Neuron (in vitro differentiated cells): ENCODE measurements around the gene BCL2L12.

Source experiments
- H2AFZ ChIP-seq: one replicate; pipeline ENCODE4 v1.6.1; 2013; ENCODE audit warnings: low read depth, mild to moderate bottlenecking, inconsistent platforms, low read length, moderate library complexity
- H3K27me3 ChIP-seq: one replicate; pipeline ENCODE4 v1.6.1; 2013; ENCODE audit warnings: low read length; ENCODE audit not compliant: insufficient read depth
- H3K36me3 ChIP-seq: one replicate; pipeline ENCODE4 v1.6.1; 2013; ENCODE audit warnings: low read length; ENCODE audit not compliant: insufficient read depth
- H3K4me1 ChIP-seq: one replicate; pipeline ENCODE4 v1.6.1; 2013; ENCODE audit warnings: low read length; ENCODE audit not compliant: insufficient read depth
- H3K4me3 ChIP-seq: 2 replicates; pipeline ENCODE4 v1.5.1; 2013; ENCODE audit warnings: mild to moderate bottlenecking, low read length, moderate library complexity
- H3K9me3 ChIP-seq: one replicate; pipeline ENCODE4 v1.6.1; 2013; ENCODE audit warnings: low read length

The BCL2L12 gene

DNA sequence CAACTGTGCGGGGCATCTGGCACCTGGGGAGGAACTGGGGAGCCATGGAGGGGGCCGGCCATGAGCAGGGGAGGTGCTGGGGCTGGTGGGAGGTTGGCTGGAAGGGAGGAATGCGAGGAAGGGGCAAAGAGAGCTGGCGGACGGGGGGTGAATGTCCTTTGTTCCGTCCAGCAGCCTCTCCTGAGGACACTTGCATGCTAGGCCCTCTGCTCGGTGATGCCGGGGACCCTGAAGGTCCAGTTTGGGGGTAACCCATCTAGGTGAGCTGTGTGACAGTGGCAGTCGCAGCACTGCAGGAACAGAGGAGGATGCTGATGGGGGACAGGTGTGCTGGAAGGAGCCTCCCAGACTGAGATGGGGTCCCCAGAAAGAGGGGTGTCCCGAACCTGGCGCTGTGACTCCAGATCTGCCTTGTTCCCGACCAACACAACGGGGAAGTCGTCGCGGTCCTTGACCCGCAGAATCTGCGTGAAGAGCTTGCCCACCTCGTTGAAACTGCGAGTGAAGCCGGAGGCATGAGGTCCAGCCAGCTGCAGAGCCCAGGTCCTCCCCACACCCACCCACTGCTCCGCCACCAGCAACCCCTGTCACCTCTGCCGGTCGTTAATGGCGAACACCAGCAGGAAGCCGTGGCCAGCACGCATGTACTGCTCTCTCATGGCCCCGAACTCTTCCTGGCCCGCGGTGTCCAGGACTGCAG is 29.4 kb upstream of the BCL2L12 start:
- Histone ChIP-seq H3K4me3 (no peak overlapping the region), H3K9me3 (no peaks in the 10 kb centered on the region), H3K4me1 (peaks cover 33% of the 10 kb centered on the region), H3K36me3 (no peaks in the 10 kb centered on the region), H2AFZ (no peak overlapping the region), H3K27me3 (no peaks in the 10 kb centered on the region)

DNA sequence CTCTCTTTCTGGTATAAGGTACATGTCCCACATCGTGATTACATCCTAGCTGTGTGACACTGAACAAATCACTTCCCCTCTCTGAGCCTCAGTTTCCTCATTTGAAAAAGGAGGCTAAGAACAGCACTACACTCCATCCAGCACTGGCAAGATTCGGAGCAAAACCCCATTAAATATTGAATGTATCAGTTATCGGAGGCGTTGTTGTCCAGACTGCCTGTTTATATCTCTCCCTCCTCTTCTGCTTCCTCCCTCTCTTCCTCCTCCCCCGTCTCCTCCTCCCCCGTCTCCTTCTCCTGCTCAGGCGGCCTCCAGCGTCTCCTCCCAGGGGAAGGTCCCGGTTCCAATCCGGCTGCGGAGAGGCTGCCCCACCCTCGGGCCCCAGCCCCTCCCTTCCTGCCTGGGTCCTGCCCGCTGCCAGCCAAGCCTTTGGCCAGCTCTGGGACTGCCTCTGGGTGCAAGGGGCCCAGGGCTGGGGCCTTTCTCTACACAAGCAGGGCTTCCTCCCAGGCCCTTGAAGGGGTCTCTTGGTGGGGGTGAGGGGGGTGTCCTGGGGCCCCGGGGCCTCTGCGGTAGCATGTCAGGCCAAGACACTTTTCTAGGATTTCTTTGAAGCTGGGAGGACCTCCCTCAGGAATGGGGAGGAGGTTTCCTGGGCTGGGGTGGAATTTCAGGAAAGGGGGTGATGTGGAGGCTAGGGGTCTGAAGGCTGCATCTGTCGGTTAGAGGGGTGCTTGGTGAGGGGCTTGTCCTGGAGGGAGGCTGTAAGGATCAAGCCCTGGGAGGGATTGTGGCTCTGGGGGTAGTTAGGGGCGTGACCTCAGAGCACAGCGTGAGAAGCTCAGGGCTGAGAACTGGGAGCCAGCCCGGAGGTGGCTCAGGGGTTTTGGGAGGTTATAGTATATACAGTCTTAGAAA is 27.7 kb upstream of the BCL2L12 start:
- Histone ChIP-seq H2AFZ (no peak overlapping the region), H3K9me3 (no peaks in the 10 kb centered on the region), H3K4me1 (peaks cover 38% of the 10 kb centered on the region), H3K36me3 (no peaks in the 10 kb centered on the region), H3K4me3 (no peak overlapping the region), H3K27me3 (no peaks in the 10 kb centered on the region)

DNA sequence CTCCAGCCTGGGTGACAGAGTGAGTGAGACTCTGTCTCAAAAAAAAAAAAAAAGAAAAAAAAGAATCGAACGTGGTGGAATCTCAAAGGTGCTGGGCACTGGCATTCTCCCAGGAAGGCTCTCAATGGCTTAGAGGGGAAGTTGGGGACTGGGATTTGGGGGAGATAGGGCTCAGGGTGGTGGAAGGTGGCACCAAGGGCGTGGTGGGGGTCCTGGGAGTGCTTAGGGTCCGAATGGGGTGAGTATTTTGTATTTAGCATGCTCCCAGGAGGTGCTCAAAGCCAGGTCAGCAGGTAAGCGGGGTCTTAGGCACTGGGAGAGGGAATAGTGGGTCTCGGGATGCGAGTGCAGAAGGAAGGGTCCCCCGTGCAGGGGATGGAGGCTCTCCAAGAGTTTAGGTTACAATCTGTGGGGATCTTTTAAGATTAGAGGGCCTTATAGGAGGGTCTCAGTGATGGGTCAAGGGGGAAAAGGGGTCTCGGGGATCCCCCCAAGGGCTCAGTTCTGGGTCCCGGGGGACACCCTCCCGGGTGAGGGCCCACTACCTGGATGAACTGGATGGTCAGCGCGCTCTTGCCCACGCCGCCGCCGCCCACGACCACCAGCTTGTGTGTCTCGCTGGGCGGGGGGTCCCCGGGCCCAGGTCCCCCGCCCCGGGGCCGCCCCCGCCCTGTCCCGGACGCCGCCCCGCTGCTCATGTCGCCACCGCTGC is 26.2 kb upstream of the BCL2L12 start:
- H3K36me3 ChIP-seq = peaks cover 4% of the 10 kb centered on the region
- H3K4me3 ChIP-seq = peak overlapping the region; percentile 33
- peaks cover 45% of the 10 kb centered on the region for H3K4me1 ChIP-seq
- H2AFZ ChIP-seq = peak overlapping the region; percentile 23
- H3K27me3 ChIP-seq = no peaks in the 10 kb centered on the region
- H3K9me3 ChIP-seq = no peaks in the 10 kb centered on the region

DNA sequence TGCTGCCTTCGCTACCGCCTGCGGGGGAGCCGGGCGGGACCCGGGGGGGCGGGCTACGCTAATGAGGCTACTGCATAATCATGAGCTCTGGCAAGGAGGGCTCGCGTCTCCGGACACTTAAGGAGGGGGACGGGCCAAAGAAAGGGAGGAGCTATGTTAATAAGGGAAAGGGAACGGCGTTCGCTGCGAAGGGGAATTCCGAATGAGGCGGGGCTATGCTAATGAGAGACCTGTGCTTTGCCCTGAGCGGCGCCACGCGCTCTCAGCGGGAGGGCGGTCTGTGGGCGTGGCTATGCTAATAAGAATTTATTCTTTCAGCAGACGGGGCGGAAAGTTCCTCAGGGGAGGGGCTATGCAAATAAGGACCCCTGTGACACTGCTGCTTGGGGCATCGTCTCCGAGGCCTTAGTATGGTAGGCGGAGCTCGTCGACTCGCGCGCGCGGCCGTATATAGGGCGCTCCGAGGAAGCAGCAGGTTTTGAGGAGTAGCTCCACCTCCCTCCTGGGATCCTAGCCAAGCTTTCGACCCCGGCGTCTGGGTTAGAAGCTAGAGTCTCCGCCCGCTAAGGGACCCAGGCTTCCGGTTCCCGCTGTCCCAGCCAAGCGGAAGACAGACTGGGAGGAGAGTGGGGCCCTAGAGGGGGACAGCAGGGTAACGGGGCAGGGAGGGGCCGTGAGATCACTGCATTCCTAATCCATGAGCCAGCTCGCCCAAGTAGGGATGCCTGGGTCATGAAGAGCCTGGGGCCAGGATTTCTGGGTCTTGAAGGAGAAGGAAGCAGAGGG is 25.4 kb upstream of the BCL2L12 start, which contains the start of gene RRAS:
TSS of gene RRAS (minus strand) at position 31 of the 786 bp plus-strand sequence. CDS start 45 bp downstream, outside the sequence.
- Histone ChIP-seq H3K9me3 (no peaks in the 10 kb centered on the region), H3K27me3 (no peaks in the 10 kb centered on the region), H2AFZ (peak within 1 kb of the TSS; percentile 23), H3K4me3 (peak within 1 kb of the TSS; percentile 60), H3K4me1 (peaks cover 45% of the 10 kb centered on the region), H3K36me3 (peaks cover 10% of the 10 kb centered on the region)

DNA sequence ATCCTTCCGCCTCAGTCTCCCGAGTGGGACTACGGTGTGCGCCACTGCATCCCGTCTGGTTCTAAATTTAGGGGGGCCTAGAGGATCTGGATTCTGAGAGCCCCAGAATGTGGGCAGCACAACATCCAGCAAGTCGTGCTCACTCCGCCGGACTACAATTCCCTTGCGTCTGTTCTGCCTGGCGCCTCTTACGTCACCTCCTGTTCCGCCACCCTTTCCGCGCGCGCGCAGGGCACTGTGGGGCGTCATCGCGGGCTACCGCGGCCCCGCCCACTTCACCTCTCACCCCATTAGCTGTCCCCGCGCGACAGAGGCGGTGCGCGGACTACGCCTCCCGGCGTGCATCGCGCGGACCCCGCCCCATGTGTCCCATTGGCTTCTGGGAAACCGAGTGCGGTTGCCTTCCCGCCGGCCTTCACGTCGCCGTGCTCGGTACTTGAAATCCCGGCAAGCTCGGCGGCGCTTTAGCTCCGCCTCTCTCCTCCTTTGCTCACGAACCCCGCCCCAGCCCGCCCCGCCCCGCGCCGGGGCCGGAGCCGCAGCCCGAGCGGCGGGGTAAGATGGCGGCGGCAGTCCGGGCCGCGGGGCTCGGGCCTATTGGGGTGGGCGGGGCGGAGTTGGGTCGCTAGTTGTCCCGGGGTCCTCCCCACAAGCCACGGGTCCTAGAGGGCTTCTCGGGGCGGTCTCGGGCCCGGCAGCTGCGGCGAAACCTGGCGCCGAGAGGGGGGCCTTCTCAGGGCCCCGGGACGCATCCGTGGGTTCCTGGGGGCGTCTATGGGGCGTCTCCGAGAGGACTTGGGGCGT is 23.8 kb upstream of the BCL2L12 start, which contains the start of gene SCAF1:
TSS of gene SCAF1 (plus strand) at position 522 of the 804 bp plus-strand sequence. CDS start 2,818 bp downstream, outside the sequence.
- Histone ChIP-seq H3K4me1 (peaks cover 33% of the 10 kb centered on the region), H3K4me3 (peak within 1 kb of the TSS; percentile 99), H3K27me3 (no peaks in the 10 kb centered on the region), H3K9me3 (no peaks in the 10 kb centered on the region), H3K36me3 (peaks cover 23% of the 10 kb centered on the region), H2AFZ (no peak within 1 kb of the TSS)

DNA sequence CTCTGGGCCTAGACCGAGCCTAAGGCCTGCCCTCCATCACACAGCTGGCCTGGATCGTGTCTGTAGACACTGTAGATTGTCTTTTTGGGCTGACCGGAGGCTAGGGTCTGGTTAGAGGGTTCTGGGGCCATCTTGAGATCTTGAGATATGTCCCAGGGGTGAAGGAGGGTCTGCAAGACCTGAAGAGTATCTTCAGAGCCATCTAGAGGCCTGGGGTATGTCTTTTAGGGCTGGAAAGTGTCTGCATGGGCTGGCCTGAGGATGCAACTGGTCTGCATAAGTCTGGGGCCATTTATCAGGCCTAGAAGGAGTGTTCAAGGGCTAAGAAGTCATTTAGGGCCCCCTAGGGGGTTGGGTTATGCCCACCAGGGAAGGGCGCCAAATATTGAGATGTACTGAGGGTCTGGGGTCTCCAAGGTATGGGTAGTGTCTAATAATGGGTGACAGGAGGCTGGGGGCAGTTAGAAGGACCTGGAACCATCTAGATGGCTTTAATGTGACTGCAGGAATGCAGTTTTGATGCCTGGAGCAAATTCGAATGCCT is 23.2 kb upstream of the BCL2L12 start:
- H3K36me3 ChIP-seq = peaks cover 30% of the 10 kb centered on the region
- peak overlapping the region; percentile 99 for H3K4me3 ChIP-seq
- H2AFZ ChIP-seq = no peak overlapping the region
- H3K27me3 ChIP-seq = no peaks in the 10 kb centered on the region
- H3K4me1 ChIP-seq = peaks cover 32% of the 10 kb centered on the region
- no peaks in the 10 kb centered on the region for H3K9me3 ChIP-seq

DNA sequence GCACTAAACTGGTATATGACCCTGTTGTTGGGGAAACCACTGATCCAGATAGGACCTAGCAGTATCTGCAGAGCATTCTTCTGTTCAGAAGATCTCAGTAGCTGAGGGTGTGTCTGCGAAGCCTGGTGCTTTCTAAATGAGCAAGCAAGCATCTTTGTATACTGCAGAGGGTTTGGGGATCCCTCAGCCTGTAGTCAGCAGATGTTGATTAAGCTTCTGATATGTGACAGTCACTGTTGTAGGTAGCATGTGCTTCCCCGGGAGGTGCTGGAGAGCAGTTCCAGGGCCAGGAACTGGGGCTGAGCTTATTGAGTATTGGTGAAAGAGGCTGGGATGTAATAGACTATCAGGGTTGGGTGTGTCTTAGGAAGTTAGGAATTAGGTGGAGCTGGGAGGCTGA is 22.3 kb upstream of the BCL2L12 start:
- Histone ChIP-seq H3K4me3 (peak overlapping the region; percentile 99), H2AFZ (no peak overlapping the region), H3K9me3 (no peaks in the 10 kb centered on the region), H3K36me3 (peaks cover 33% of the 10 kb centered on the region), H3K4me1 (peaks cover 24% of the 10 kb centered on the region), H3K27me3 (no peaks in the 10 kb centered on the region)

DNA sequence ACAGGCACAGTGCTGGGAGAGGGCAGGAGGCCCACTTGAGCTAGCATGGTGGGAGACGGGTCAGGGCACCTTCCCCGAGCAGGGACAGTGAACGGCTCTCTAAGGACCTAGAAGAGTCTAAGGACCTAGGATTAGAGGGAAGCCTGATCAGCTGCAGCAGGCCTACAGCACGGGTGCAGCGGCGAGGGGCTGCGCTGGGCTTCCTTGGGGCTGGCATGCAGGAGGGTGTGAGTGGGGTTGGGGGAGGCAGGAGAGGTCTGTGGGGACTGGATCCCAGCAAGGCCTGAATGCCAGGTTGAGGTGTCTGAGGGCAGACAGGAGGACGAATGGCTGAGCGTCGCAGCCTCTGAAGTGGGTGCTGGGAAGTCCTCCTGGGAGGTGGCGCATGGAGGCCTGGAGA is 20.1 kb upstream of the BCL2L12 start:
- Histone ChIP-seq H2AFZ (no peak overlapping the region), H3K4me3 (no peak overlapping the region), H3K27me3 (no peaks in the 10 kb centered on the region), H3K36me3 (peaks cover 48% of the 10 kb centered on the region), H3K4me1 (peaks cover 18% of the 10 kb centered on the region), H3K9me3 (no peaks in the 10 kb centered on the region)

DNA sequence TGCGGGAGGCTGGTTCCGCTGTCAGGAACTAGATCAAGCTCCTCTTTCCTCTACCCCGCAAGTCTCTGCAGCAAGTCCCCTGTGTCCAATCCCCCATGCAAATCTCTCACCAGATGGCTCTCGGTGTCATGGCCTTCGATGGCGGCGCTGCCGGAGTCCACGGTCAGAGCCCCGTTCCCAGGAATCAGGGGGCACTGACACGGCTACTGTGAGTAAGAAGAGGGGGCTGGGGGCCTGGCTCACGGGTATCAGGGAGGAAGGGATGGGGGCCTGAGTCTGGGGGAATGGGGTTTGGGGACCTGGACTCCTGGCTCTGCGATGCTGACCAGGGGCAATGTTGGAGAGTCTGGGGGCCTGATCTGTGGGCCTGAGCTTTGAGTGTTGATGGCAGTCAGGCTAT is 19.7 kb upstream of the BCL2L12 start:
- Histone ChIP-seq H3K9me3 (no peaks in the 10 kb centered on the region), H3K4me1 (peaks cover 16% of the 10 kb centered on the region), H3K27me3 (no peaks in the 10 kb centered on the region), H3K36me3 (peaks cover 51% of the 10 kb centered on the region), H2AFZ (no peak overlapping the region), H3K4me3 (no peak overlapping the region)

DNA sequence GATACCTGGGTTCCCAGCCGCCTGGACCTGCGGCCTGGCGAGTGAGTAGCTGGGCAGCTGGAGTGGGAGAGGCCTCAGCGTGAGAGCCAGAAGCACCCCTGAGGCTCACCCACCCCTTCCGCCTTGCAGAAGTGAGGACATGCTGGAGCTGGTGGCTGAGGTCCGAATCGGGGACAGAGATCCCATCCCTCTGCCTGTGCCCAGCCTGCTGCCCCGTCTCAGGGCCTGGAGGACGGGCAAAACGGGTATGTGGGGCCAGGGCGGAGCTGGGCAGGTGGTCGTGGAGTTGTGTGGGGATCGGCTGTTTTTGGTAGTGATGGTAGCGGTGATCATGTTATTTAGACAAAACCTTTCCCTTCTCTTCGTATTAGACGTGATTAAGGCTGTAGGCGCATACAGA is 19.1 kb upstream of the BCL2L12 start:
- H3K4me1 ChIP-seq = peaks cover 10% of the 10 kb centered on the region
- no peak overlapping the region for H3K4me3 ChIP-seq
- H3K36me3 ChIP-seq = peaks cover 55% of the 10 kb centered on the region
- no peaks in the 10 kb centered on the region for H3K9me3 ChIP-seq
- no peaks in the 10 kb centered on the region for H3K27me3 ChIP-seq
- H2AFZ ChIP-seq = no peak overlapping the region

DNA sequence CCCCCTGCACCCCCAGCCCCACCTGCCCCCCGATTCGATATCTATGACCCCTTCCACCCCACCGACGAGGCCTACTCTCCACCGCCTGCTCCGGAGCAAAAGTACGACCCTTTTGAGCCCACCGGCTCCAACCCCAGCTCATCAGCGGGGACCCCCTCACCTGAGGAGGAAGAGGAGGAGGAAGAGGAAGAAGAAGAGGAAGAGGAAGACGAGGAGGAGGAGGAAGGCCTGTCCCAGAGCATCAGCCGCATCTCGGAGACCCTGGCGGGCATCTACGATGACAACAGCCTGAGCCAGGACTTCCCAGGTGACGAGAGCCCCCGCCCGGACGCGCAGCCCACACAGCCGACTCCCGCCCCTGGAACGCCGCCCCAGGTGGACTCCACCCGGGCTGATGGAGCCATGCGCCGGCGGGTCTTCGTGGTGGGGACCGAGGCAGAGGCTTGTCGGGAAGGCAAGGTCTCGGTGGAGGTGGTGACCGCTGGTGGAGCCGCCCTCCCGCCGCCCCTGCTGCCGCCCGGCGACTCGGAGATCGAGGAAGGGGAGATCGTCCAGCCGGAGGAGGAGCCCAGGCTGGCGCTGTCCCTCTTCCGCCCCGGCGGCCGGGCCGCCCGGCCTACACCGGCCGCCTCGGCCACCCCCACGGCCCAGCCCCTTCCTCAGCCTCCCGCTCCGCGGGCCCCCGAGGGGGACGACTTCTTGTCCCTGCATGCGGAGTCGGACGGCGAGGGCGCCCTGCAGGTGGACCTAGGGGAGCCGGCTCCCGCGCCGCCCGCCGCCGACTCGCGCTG is 14.5 kb upstream of the BCL2L12 start:
- Histone ChIP-seq H3K4me3 (no peak overlapping the region), H3K4me1 (no peaks in the 10 kb centered on the region), H2AFZ (no peak overlapping the region), H3K27me3 (no peaks in the 10 kb centered on the region), H3K9me3 (no peaks in the 10 kb centered on the region), H3K36me3 (peaks cover 77% of the 10 kb centered on the region)
